Islet precursor cell (in vitro differentiated cells): ENCODE data around the gene NOG.

Experiments
- DNase-seq: peaks from one replicate; pipeline ENCODE4 v3.0.0-alpha.2; 2018

Gene NOG

DNA sequence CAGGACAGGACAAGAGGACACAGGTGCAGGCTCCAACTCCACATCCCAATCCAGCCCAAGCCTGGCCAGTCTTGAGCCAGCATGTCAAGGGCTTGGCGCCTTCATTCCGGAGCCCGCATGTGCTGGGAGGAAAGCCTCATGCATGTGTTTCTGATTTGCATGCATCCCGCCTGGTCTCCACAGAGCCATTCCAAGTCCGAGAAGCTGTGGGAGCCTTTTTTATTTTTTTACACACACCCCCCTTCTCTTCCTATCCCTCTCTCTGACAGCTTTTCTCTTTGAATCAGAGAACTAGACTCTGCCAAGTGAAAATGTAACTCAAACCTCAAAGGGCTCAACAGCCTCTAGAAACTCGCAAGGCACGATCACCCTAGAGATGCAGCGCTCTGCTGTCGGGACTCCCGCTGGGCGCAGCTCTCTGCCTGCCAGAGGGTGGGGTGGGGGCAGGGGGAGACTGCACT, 45.1 kb downstream of the NOG start:
- DNase-seq: peak; percentile 53

- DNase-seq: no peak
These were observed 46.0 kb downstream of the NOG start for GRCh38 chr17:56639517-56639916.

DNA sequence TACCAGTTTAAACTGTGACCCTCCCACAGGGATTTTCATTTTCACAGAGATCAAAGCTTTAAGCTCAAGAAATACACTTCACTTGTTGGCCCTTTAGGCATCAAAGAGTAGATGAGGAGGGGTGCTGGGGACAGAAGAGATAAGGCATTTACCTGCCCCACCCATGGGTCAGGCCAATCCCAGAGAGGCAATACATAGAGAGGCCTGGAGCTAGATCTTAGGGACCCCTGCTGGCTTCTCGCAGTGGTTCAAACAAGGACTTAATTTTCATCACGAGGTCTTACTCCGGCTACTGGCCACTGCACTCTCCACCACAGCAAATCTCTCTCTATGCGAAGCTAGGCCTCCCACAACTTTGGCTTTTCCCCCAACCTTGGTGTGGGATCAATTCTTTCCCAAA, 46.6 kb downstream of the NOG start:
- DNase-seq: no peak

GRCh38 chr17:56641373-56641772, 47.9 kb downstream of the NOG start:
- no peak for DNase-seq

GRCh38 chr17:56641894-56642293, 48.4 kb downstream of the NOG start:
- DNase-seq: no peak

GRCh38 chr17:56642424-56642823, 48.9 kb downstream of the NOG start:
- no peak for DNase-seq
